ENCODE measurements around the gene PHLPP1. TPM values are rescaled to one million over a fixed set of nuclear protein-coding genes. Genes with fewer than 3 reads are reported as not detected.

The PHLPP1 gene
- total RNA-seq, 2 donors from 2014 or later, result 8.1 to 11.6 TPM

- no peaks in the 10 kb centered on the region for H3K27me3 ChIP-seq (replicated peaks; ENCODE audit: insufficient read depth)
- peaks cover 2% of the 10 kb centered on the region for H3K36me3 ChIP-seq
- no peak for DNase-seq (ENCODE audit: low spot score)
- no peaks in the 10 kb centered on the region for H3K9me3 ChIP-seq
- no peak for ATAC-seq (ENCODE audit: insufficient number of reproducible peaks, low FRiP score, low read depth)
- H3K4me1 ChIP-seq (ENCODE audit: control insufficient read depth in 1 of 2, low read depth in 2 of 2), result no peaks in the 10 kb centered on the region
- H3K4me3 ChIP-seq, result no peak overlapping the region
- TF ChIP-seq CTCF (IDR thresholded peaks at IDR 0.05), result no peak
- no peak overlapping the region for H3K27ac ChIP-seq
Measured at GRCh38 chr18:62898359-62898758, 183.0 kb downstream of the PHLPP1 start.

GRCh38 chr18:62899534-62899933, 184.2 kb downstream of the PHLPP1 start:
- Histone ChIP-seq H3K27me3 (replicated peaks; ENCODE audit: insufficient read depth) (no peaks in the 10 kb centered on the region), H3K27ac (no peak overlapping the region), H3K9me3 (no peaks in the 10 kb centered on the region), H3K4me3 (no peak overlapping the region), H3K36me3 (peaks cover 4% of the 10 kb centered on the region), H3K4me1 (ENCODE audit: control insufficient read depth in 1 of 2, low read depth in 2 of 2) (no peaks in the 10 kb centered on the region)
- ATAC-seq (ENCODE audit: insufficient number of reproducible peaks, low FRiP score, low read depth) (no peak), DNase-seq (ENCODE audit: low spot score) (no peak)
- no peak for TF ChIP-seq CTCF (IDR thresholded peaks at IDR 0.05)

- Histone ChIP-seq H3K27me3 (replicated peaks; ENCODE audit: insufficient read depth) (no peaks in the 10 kb centered on the region), H3K9me3 (no peaks in the 10 kb centered on the region), H3K4me3 (no peak overlapping the region), H3K36me3 (peaks cover 4% of the 10 kb centered on the region), H3K4me1 (ENCODE audit: control insufficient read depth in 1 of 2, low read depth in 2 of 2) (no peaks in the 10 kb centered on the region), H3K27ac (no peak overlapping the region)
- DNase-seq (ENCODE audit: low spot score), result no peak
- no peak for ATAC-seq (ENCODE audit: insufficient number of reproducible peaks, low FRiP score, low read depth)
- TF ChIP-seq CTCF (IDR thresholded peaks at IDR 0.05), result no peak
Measured at GRCh38 chr18:62900132-62900883, 185.0 kb downstream of the PHLPP1 start.

- Histone ChIP-seq H3K36me3 (peaks cover 4% of the 10 kb centered on the region), H3K27me3 (replicated peaks; ENCODE audit: insufficient read depth) (no peaks in the 10 kb centered on the region), H3K4me1 (ENCODE audit: control insufficient read depth in 1 of 2, low read depth in 2 of 2) (no peaks in the 10 kb centered on the region), H3K4me3 (no peak overlapping the region), H3K27ac (no peak overlapping the region), H3K9me3 (no peaks in the 10 kb centered on the region)
- no peak for DNase-seq (ENCODE audit: low spot score)
- no peak for ATAC-seq (ENCODE audit: insufficient number of reproducible peaks, low FRiP score, low read depth)
- TF ChIP-seq CTCF (IDR thresholded peaks at IDR 0.05), result no peak
Measured at GRCh38 chr18:62902776-62903175, 187.4 kb downstream of the PHLPP1 start.

- H3K4me1 ChIP-seq (ENCODE audit: control insufficient read depth in 1 of 2, low read depth in 2 of 2), result no peaks in the 10 kb centered on the region
- H3K9me3 ChIP-seq, result no peaks in the 10 kb centered on the region
- no peak for DNase-seq (ENCODE audit: low spot score)
- TF ChIP-seq CTCF (IDR thresholded peaks at IDR 0.05), result no peak
- H3K27ac ChIP-seq, result no peak overlapping the region
- no peaks in the 10 kb centered on the region for H3K27me3 ChIP-seq (replicated peaks; ENCODE audit: insufficient read depth)
- no peak for ATAC-seq (ENCODE audit: insufficient number of reproducible peaks, low FRiP score, low read depth)
- peaks cover 4% of the 10 kb centered on the region for H3K36me3 ChIP-seq
- H3K4me3 ChIP-seq, result no peak overlapping the region
Measured at GRCh38 chr18:62904396-62905285, 189.3 kb downstream of the PHLPP1 start.

Data from thoracic aorta (tissue), 2 donors.